ENCODE results near the gene SLC6A12.

The SLC6A12 gene

DNA sequence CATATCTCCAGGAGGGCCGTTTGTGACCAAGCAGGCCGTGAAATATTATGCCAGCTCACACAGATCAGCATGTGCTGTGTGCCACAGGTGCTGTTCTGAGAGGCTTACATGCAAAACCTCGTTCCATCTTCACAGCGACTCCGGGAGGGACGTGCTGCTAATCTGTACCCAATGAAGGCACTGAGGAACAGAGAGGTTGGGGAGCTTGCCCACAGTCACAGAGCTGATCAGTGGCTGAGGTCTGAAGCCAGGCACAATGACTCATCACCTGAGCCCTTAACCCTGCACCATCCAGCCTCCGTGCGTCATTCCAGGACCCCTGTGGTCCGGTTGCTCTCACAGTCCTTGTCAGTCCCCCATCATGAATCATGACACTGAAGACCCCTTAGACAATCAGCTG is 66.7 kb downstream of the SLC6A12 start:
- Histone ChIP-seq H3K36me3 (ENCODE audit: control insufficient read depth, insufficient read depth, low read length) (no peaks in the 10 kb centered on the region), H3K27me3 (ENCODE audit: control insufficient read depth, insufficient read depth, low read length) (no peaks in the 10 kb centered on the region), H3K9ac (ENCODE audit: low read depth, low read length) (no peak overlapping the region), H3K9me3 (ENCODE audit: control insufficient read depth, insufficient read depth, low read length) (no peaks in the 10 kb centered on the region), H3K27ac (ENCODE audit: low read depth, low read length) (no peak overlapping the region), H3K4me1 (ENCODE audit: control insufficient read depth, insufficient read depth, low read length) (peaks cover 11% of the 10 kb centered on the region), H3K4me3 (ENCODE audit: low read depth, low read length) (no peak overlapping the region)

DNA sequence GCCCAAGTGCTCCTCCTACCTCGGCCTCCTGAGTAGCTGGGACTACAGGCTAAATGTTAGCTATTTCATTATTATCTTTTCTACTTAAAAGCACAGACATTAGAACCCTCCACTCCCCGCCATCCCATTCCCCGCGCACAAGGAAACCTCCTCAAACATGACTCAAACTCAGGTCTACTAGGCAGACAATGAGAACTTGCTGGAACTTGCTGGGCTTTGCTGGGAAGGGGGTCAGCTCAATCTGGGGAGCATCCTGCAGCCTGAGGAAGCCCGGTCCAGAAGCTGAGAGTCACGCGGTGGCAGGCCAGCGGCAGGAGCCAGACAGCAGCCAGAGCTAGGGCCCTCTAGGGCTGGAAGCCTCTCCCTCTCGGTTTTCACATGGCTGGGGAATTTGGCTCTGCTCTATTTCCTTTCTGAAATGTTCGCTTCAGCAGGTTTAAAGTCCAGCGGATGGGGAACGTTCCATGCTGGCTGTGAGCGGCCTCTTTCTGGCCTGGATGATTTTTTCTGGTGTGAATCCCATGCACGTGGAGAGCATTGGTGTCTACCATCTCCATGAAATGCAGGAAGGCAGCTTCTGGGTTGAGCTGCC is 68.5 kb downstream of the SLC6A12 start:
- peaks cover 15% of the 10 kb centered on the region for H3K4me1 ChIP-seq (ENCODE audit: control insufficient read depth, insufficient read depth, low read length)
- no peak overlapping the region for H3K27ac ChIP-seq (ENCODE audit: low read depth, low read length)
- H3K4me3 ChIP-seq (ENCODE audit: low read depth, low read length): no peak overlapping the region
- H3K27me3 ChIP-seq (ENCODE audit: control insufficient read depth, insufficient read depth, low read length): peaks cover 15% of the 10 kb centered on the region
- H3K9ac ChIP-seq (ENCODE audit: low read depth, low read length): no peak overlapping the region
- no peaks in the 10 kb centered on the region for H3K9me3 ChIP-seq (ENCODE audit: control insufficient read depth, insufficient read depth, low read length)
- H3K36me3 ChIP-seq (ENCODE audit: control insufficient read depth, insufficient read depth, low read length): no peaks in the 10 kb centered on the region

- Histone ChIP-seq H3K36me3 (ENCODE audit: control insufficient read depth, insufficient read depth, low read length) (no peaks in the 10 kb centered on the region), H3K4me1 (ENCODE audit: control insufficient read depth, insufficient read depth, low read length) (peaks cover 22% of the 10 kb centered on the region), H3K9me3 (ENCODE audit: control insufficient read depth, insufficient read depth, low read length) (no peaks in the 10 kb centered on the region), H3K27ac (ENCODE audit: low read depth, low read length) (no peak overlapping the region), H3K27me3 (ENCODE audit: control insufficient read depth, insufficient read depth, low read length) (peaks cover 22% of the 10 kb centered on the region), H3K9ac (ENCODE audit: low read depth, low read length) (no peak overlapping the region), H3K4me3 (ENCODE audit: low read depth, low read length) (no peak overlapping the region)
These were observed 69.2 kb downstream of the SLC6A12 start for GRCh38 chr12:144650-145284.

GRCh38 chr12:143964-144649 is 69.8 kb downstream of the SLC6A12 start:
- H3K27me3 ChIP-seq (ENCODE audit: control insufficient read depth, insufficient read depth, low read length): peaks cover 28% of the 10 kb centered on the region
- H3K27ac ChIP-seq (ENCODE audit: low read depth, low read length): no peak overlapping the region
- H3K9ac ChIP-seq (ENCODE audit: low read depth, low read length): no peak overlapping the region
- peaks cover 29% of the 10 kb centered on the region for H3K4me1 ChIP-seq (ENCODE audit: control insufficient read depth, insufficient read depth, low read length)
- H3K36me3 ChIP-seq (ENCODE audit: control insufficient read depth, insufficient read depth, low read length): no peaks in the 10 kb centered on the region
- H3K4me3 ChIP-seq (ENCODE audit: low read depth, low read length): no peak overlapping the region
- no peaks in the 10 kb centered on the region for H3K9me3 ChIP-seq (ENCODE audit: control insufficient read depth, insufficient read depth, low read length)

GRCh38 chr12:140162-140561 is 73.8 kb downstream of the SLC6A12 start:
- no peak overlapping the region for H3K4me3 ChIP-seq (ENCODE audit: low read depth, low read length)
- H3K9ac ChIP-seq (ENCODE audit: low read depth, low read length): no peak overlapping the region
- H3K27ac ChIP-seq (ENCODE audit: low read depth, low read length): no peak overlapping the region
- peaks cover 35% of the 10 kb centered on the region for H3K27me3 ChIP-seq (ENCODE audit: control insufficient read depth, insufficient read depth, low read length)
- peaks cover 32% of the 10 kb centered on the region for H3K4me1 ChIP-seq (ENCODE audit: control insufficient read depth, insufficient read depth, low read length)
- H3K36me3 ChIP-seq (ENCODE audit: control insufficient read depth, insufficient read depth, low read length): no peaks in the 10 kb centered on the region
- H3K9me3 ChIP-seq (ENCODE audit: control insufficient read depth, insufficient read depth, low read length): no peaks in the 10 kb centered on the region

Measured in HUES48 (cell line).